HepG2 (cell line): ENCODE data around the gene SGK1. TPM values are rescaled to one million over a fixed set of nuclear protein-coding genes. Genes with fewer than 3 reads are reported as not detected.

Source experiments
- ATAC-seq: fragments of 200-7000 bp; cut with Tn5 transposase; 3 replicates; pipeline ENCODE4 v1.9.1; 2020; ENCODE audit warnings: mild to moderate bottlenecking, moderate library complexity
- BruUV-seq: library from RNA; stranded (reverse); fragments of 400-500 nt; replicated peaks from 2 replicates; lab custom pipeline; 2021; lab: Mats Ljungman, UMichigan
- CTCF ChIA-PET: fragments of 300-600 bp; formaldehyde crosslinking; extraction: SDS; loops from one replicate; lab custom pipeline; 2021; ENCODE audit warnings: low total read pairs, inconsistent platforms, low intra/inter-chr PET ratio; lab: Yijun Ruan, JAX
- POLR2A ChIA-PET: fragments of 350-600 bp; sonication (Branson Sonifier 250); formaldehyde crosslinking; loops from one replicate; lab custom pipeline; 2020; ENCODE audit warnings: antibody characterized with exemption, inconsistent platforms; lab: Yijun Ruan, JAX
- DNase-seq: peaks from one replicate; pipeline ENCODE4 v3.0.0-alpha.2; 2015; ENCODE audit warnings: low spot score
- FAIRE-seq: peaks from 3 replicates; lab custom pipeline; 2011; peaks lifted over from hg19 to GRCh38; lab: Jason Lieb, UNC
- H2AFZ ChIP-seq: one replicate; pipeline ENCODE4 v1.6.1; 2011; ENCODE audit warnings: low read length, inconsistent platforms
- H3K27ac ChIP-seq: fragments of 300-600 bp; 3 replicates; pipeline ENCODE4 v1.8.0; 2011; ENCODE audit warnings: mixed run types, mild to moderate bottlenecking, mixed read lengths, low read length, inconsistent platforms; ENCODE audit not compliant: insufficient read depth; ENCODE audit errors: extremely low read length
- H3K27me3 ChIP-seq, 2 experiments: fragments of 200-600 bp in 1 of 2; 2 replicates in 1 of 2; 3 replicates in 1 of 2; pipeline versions ENCODE4 v1.6.0 to v1.8.0; 2011; ENCODE audit warnings: low read length in 2 of 2, mild to moderate bottlenecking in 2 of 2, moderate library complexity in 2 of 2, inconsistent platforms in 1 of 2; ENCODE audit not compliant: insufficient read depth in 2 of 2, control insufficient read depth in 1 of 2
- H3K36me3 ChIP-seq, 2 experiments: fragments of 200-600 bp in 1 of 2; replicated peaks in 1 of 2; 2 replicates in 1 of 2; 3 replicates in 1 of 2; pipeline versions ENCODE4 v1.5.1 to v1.8.0; 2011; ENCODE audit warnings: low read length in 2 of 2, inconsistent platforms in 1 of 2; ENCODE audit not compliant: insufficient read depth in 2 of 2, control insufficient read depth in 1 of 2
- H3K4me1 ChIP-seq: 2 replicates; pipeline ENCODE4 v1.5.1; 2012; ENCODE audit warnings: low read length, inconsistent platforms; ENCODE audit not compliant: insufficient read depth
- H3K4me2 ChIP-seq: 2 replicates; pipeline ENCODE4 v1.6.0; 2011; ENCODE audit warnings: low read depth, low read length, inconsistent platforms
- H3K4me3 ChIP-seq, 3 experiments: fragments of 200-600 bp in 1 of 3; sonication (generic), shearing (Covaris generic) in 1 of 3; replicated peaks in 1 of 3; 2 replicates each; pipeline ENCODE4 v1.5.1; 2011 to 2016; ENCODE audit warnings: low read length in 3 of 3, inconsistent platforms in 2 of 3, low read depth in 2 of 3, mild to moderate bottlenecking in 2 of 3, control low read depth in 1 of 3, mixed read lengths in 1 of 3; ENCODE audit not compliant: insufficient read depth in 1 of 3
- H3K79me2 ChIP-seq: one replicate; pipeline ENCODE4 v1.6.1; 2011; ENCODE audit warnings: low read length, inconsistent platforms; ENCODE audit not compliant: insufficient read depth
- H3K9ac ChIP-seq: 2 replicates; pipeline ENCODE4 v1.6.0; 2011; ENCODE audit warnings: mild to moderate bottlenecking, low read depth, low read length, inconsistent platforms; ENCODE audit not compliant: insufficient read depth
- H3K9me3 ChIP-seq: 2 replicates; pipeline ENCODE4 v1.5.1; 2012; ENCODE audit warnings: mild to moderate bottlenecking, low read length
- H4K20me1 ChIP-seq: 2 replicates; pipeline ENCODE4 v1.6.0; 2011; ENCODE audit warnings: inconsistent platforms, mild to moderate bottlenecking, low read length, moderate library complexity; ENCODE audit not compliant: insufficient read depth
- CBFB ChIP-seq: sonication (generic); formaldehyde crosslinking; IDR thresholded peaks from 2 replicates; pipeline ENCODE4 v1.4.0; 2020; ENCODE audit warnings: missing genetic modification reagents
- HNRNPUL1 ChIP-seq: fragments of 200-400 bp; formaldehyde crosslinking; IDR thresholded peaks from 2 replicates; pipeline ENCODE4 v1.6.1; 2017; ENCODE audit warnings: low read depth, mild to moderate bottlenecking, low read length, moderate library complexity
- MAFK ChIP-seq, 2 experiments: IDR thresholded peaks in 1 of 2; conservative IDR thresholded peaks in 1 of 2; 2 replicates each; pipeline ENCODE4 v1.6.1; 2011; ENCODE audit warnings: improper control_type of control experiment in 2 of 2, low read length in 2 of 2
- MEIS2 ChIP-seq: sonication (generic); formaldehyde crosslinking; IDR thresholded peaks from 2 replicates; pipeline ENCODE4 v1.9.0; 2021; ENCODE audit warnings: mild to moderate bottlenecking, missing genetic modification reagents
- PITX1 ChIP-seq: sonication (generic); formaldehyde crosslinking; IDR thresholded peaks from 2 replicates; pipeline ENCODE4 v1.5.1; 2020; ENCODE audit warnings: mild to moderate bottlenecking, missing genetic modification reagents
- POLR2AphosphoS5 ChIP-seq: IDR thresholded peaks from 2 replicates; pipeline ENCODE4 v1.6.1; 2012; ENCODE audit warnings: low read depth, low read length
- RXRA ChIP-seq: sonication (generic); formaldehyde crosslinking; IDR thresholded peaks from 2 replicates; pipeline ENCODE4 v1.5.1; 2020; ENCODE audit warnings: missing genetic modification reagents
- SIN3B ChIP-seq: fragments of 150-350 bp; IDR thresholded peaks from 2 replicates; pipeline ENCODE4 v1.6.1; 2014; ENCODE audit warnings: low read length
- SNRNP70 ChIP-seq: fragments of 200-400 bp; formaldehyde crosslinking; IDR thresholded peaks from 2 replicates; pipeline ENCODE4 v1.6.1; 2017; ENCODE audit warnings: mild to moderate bottlenecking, low read depth, low read length, moderate library complexity
- SP4 ChIP-seq: sonication (generic); formaldehyde crosslinking; IDR thresholded peaks from 2 replicates; pipeline ENCODE4 v1.8.1; 2023; ENCODE audit warnings: mild to moderate bottlenecking, missing genetic modification reagents
- TCF12 ChIP-seq, 2 experiments: fragments of 450-650 bp in 1 of 2; sonication (generic) in 1 of 2; formaldehyde crosslinking in 1 of 2; IDR thresholded peaks; 2 replicates each; pipeline versions ENCODE4 v1.6.1 to v1.8.0; 2017 to 2022; ENCODE audit warnings: antibody characterized with exemption in 1 of 2, mild to moderate bottlenecking in 1 of 2, missing genetic modification reagents in 1 of 2, moderate library complexity in 1 of 2
- THAP11 ChIP-seq: IDR thresholded peaks from 2 replicates; pipeline ENCODE4 v1.6.1; 2016; ENCODE audit warnings: missing biosample characterization, missing genetic modification reagents
- XBP1 ChIP-seq: sonication (generic); formaldehyde crosslinking; IDR thresholded peaks from 2 replicates; pipeline ENCODE4 v1.5.0; 2020; ENCODE audit warnings: missing genetic modification reagents
- ZNF83 ChIP-seq: sonication (generic); formaldehyde crosslinking; IDR thresholded peaks from 2 replicates; pipeline ENCODE4 v1.4.0; 2020; ENCODE audit warnings: missing genetic modification reagents, mild to moderate bottlenecking, borderline replicate concordance
- WGBS: methylation state at CpG from one replicate; pipeline ENCODE4 v1.1.6; 2017; ENCODE audit warnings: low lambda C conversion rate; 5-methylcytosine and 5-hydroxymethylcytosine counted together
- in situ Hi-C: cut with HindIII; loops from 2 replicates; pipeline ENCODE4 v1.10.0; 2017; ENCODE audit warnings: low pct_unique_long_range_greater_than_20kb; ENCODE audit not compliant: extremely low pct_ligation_motif_present
- intact Hi-C: fragments of 100-400 bp; cut with micrococcal nuclease; formaldehyde crosslinking; loops from one replicate; pipeline ENCODE4 v1.10.0; 2022; ENCODE audit not compliant: unreplicated experiment
- polyA plus RNA-seq, 8 experiments: library from polyadenylated mRNA; depleted of rRNA in 3 of 8; stranded (reverse) in 7 of 8; unstranded in 1 of 8; fragments of >200 nt; fragmentation: Illumina TruSeq in 4 of 8; extraction: Trizol in 4 of 8; gene quantifications; 2 replicates each; pipeline versions ENCODE4 v1.2.1 to v1.2.3, GENCODE V29; 2011 to 2016; ENCODE audit warnings: low read depth in 4 of 8, missing spikeins in 1 of 8, mixed read lengths in 1 of 8; ENCODE audit not compliant: insufficient read depth in 1 of 8
- total RNA-seq, 5 experiments: library from RNA; depleted of rRNA; stranded (reverse); fragments of >200 nt; fragmentation: Illumina TruSeq; extraction: Trizol; gene quantifications; 2 replicates each; pipeline ENCODE4 v1.2.3, GENCODE V29; 2016; ENCODE audit warnings: low read depth in 1 of 5
- TF ChIP-seq, protein P1 (sequence below): sonication (generic); formaldehyde crosslinking; IDR thresholded peaks from 2 replicates; pipeline ENCODE4 v1.8.0; 2022; ENCODE audit warnings: mild to moderate bottlenecking, missing genetic modification reagents; ENCODE audit not compliant: insufficient replicate concordance

The SGK1 gene
- total and polyA plus RNA-seq, 2 of the 13 experiments (the other 11 are each of a cell fraction or from before 2014, with no cell fraction given), result 56.1 to 56.2 TPM

DNA sequence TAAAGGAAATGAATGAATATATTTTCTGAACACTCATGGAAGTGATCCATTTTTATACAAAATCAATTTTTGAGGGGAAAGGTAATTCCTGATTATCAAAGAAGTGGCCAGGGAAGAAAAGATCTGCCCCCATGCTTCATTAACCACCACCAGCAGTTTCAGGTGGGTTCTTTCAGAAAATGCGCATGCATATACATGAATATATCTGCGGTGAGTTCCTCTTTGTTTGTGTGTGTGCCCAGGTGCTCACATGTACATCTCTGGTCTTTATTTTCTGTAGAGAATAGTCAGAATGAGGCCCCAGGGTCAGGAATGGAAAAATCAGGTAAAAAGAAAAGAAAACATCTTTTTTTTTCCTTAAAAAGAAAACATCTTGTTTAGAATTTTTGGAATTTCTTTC lies 88.4 kb downstream of the SGK1 start (continued):
- TF ChIP-seq SIN3B (no peak), TCF12 (IDR thresholded peaks at IDR 0.05) (no peak), TCF12 (CRISPR knock-in tag; IDR thresholded peaks at IDR 0.05) (no peak), ZNF83 (CRISPR knock-in tag) (no peak)
- TF ChIP-seq, all 625 proteins: peak for 0

DNA sequence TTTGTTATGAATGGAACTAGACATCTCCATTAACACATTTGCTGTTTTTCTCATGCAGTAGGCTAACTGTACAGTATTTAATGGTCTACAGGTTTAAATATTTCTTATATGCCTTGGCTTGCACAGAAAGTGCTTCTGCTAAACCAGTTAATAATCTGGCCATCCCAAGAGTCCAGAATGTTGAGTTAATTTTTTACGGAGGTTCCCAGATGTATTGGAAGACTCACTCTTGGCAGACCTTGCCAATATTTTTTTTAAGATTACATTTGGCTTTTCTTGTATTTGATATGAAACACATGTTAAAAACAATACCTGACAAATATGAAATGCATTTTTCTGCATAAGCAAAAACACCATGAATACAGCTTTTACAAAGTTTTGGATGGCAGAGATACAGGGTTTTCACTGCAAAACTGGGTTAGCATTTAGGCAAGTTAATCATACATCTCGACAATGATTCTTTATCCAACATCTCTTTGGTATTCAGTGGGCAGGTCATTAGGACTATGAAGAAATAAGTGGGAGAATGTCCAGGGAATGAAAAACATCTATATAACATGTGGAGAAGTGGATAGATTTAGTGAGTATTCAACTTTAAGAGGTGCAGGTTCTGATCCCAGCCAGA lies 94.0 kb downstream of the SGK1 start:
- Histone ChIP-seq H3K9ac (no peak overlapping the region), H3K9me3 (no peaks in the 10 kb centered on the region)
- FAIRE-seq (no peak), ATAC-seq (no peak)
- CTCF ChIA-PET, result no interaction called here
- BruUV-seq, result no TSS peak
- TF ChIP-seq MAFK (conservative IDR thresholded peaks at IDR 0.05 in 1 of 2, IDR thresholded peaks at IDR 0.05 in 1 of 2; ENCODE audit: low read length in 2 of 2) (no peak), MEIS2 (no peak), PITX1 (CRISPR knock-in tag) (no peak), POLR2AphosphoS5 (no peak), SP4 (CRISPR knock-in tag) (no peak), XBP1 (CRISPR knock-in tag) (no peak), RXRA (no peak), THAP11 (CRISPR knock-in tag) (no peak), CBFB (no peak), HNRNPUL1 (no peak), SNRNP70 (no peak)
- TF ChIP-seq, protein P1, sequence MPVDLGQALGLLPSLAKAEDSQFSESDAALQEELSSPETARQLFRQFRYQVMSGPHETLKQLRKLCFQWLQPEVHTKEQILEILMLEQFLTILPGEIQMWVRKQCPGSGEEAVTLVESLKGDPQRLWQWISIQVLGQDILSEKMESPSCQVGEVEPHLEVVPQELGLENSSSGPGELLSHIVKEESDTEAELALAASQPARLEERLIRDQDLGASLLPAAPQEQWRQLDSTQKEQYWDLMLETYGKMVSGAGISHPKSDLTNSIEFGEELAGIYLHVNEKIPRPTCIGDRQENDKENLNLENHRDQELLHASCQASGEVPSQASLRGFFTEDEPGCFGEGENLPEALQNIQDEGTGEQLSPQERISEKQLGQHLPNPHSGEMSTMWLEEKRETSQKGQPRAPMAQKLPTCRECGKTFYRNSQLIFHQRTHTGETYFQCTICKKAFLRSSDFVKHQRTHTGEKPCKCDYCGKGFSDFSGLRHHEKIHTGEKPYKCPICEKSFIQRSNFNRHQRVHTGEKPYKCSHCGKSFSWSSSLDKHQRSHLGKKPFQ (CRISPR knock-in tag), result no peak
- TF ChIP-seq, all 625 proteins: peak for 0
- Histone ChIP-seq H3K36me3 (no peaks in the 10 kb centered on the region), H3K79me2 (no peaks in the 10 kb centered on the region), H4K20me1 (no peaks in the 10 kb centered on the region), H3K27ac (no peak overlapping the region), H3K27me3 (no peaks in the 10 kb centered on the region), H3K4me2 (no peak overlapping the region), H3K4me3 (no peak overlapping the region), H2AFZ (no peak overlapping the region), H3K4me1 (peaks cover 8% of the 10 kb centered on the region)
- intact Hi-C loops (no loop called here), in situ Hi-C loops (no loop called here)
- POLR2A ChIA-PET, result no interaction called here
- 34% methylated on average over 2 of the region's 2 CpGs for WGBS
- no peak for DNase-seq
